GM12878 (cell line): ENCODE measurements around the gene DCBLD2. TPM values are rescaled to one million over a fixed set of nuclear protein-coding genes. Genes with fewer than 3 reads are reported as not detected.

ENCODE experiments used
- ATAC-seq: fragments of 200-7000 bp; cut with Tn5 transposase; 3 replicates; pipeline ENCODE4 v1.9.1; 2020; ENCODE audit warnings: mild to moderate bottlenecking, moderate library complexity
- BruUV-seq: library from RNA; stranded (reverse); fragments of 400-500 nt; replicated peaks from 2 replicates; lab custom pipeline; 2021; lab: Mats Ljungman, UMichigan
- CTCF ChIA-PET: fragments of 300-600 bp; sonication (Branson Sonifier 250); formaldehyde crosslinking; extraction: SDS; loops from one replicate; lab custom pipeline; 2021; ENCODE audit warnings: inconsistent platforms; lab: Yijun Ruan, JAX
- POLR2A ChIA-PET: fragments of 350-600 bp; formaldehyde crosslinking; extraction: SDS; loops from one replicate; lab custom pipeline; 2021; ENCODE audit warnings: inconsistent platforms; lab: Charles Lee
- RAD21 ChIA-PET: fragments of 300-600 bp; sonication (Branson Sonifier 250); formaldehyde crosslinking; loops from one replicate; lab custom pipeline; 2023; ENCODE audit warnings: antibody characterized with exemption; ENCODE audit not compliant: unreplicated experiment; lab: Charles Lee
- SMC1A ChIA-PET: fragments of 300-600 bp; sonication (Branson Sonifier 250); formaldehyde crosslinking; loops from one replicate; lab custom pipeline; 2023; ENCODE audit not compliant: unreplicated experiment, uncharacterized antibody; lab: Charles Lee
- DNase-seq: peaks from one replicate; pipeline ENCODE4 v3.0.0-alpha.2; 2011; ENCODE audit warnings: low read depth, low spot score
- FAIRE-seq: peaks from 3 replicates; lab custom pipeline; 2011; peaks lifted over from hg19 to GRCh38; lab: Jason Lieb, UNC
- H2AFZ ChIP-seq: 2 replicates; pipeline ENCODE4 v1.6.0; 2011; ENCODE audit warnings: low read depth, low read length, control low read depth; ENCODE audit not compliant: control insufficient read depth
- H3K27ac ChIP-seq: 2 replicates; pipeline ENCODE4 v1.5.1; 2011; ENCODE audit warnings: control low read depth; ENCODE audit not compliant: control insufficient read depth, insufficient read depth
- H3K27me3 ChIP-seq, 2 experiments: replicated peaks in 1 of 2; 2 replicates each; pipeline versions ENCODE4 v1.6.0 to v1.6.1; 2011; ENCODE audit warnings: low read length in 1 of 2; ENCODE audit not compliant: control insufficient read depth in 2 of 2, insufficient read depth in 2 of 2
- H3K36me3 ChIP-seq, 2 experiments: 2 replicates each; pipeline ENCODE4 v1.5.1; 2011; ENCODE audit warnings: low read length in 1 of 2; ENCODE audit not compliant: control insufficient read depth in 2 of 2, insufficient read depth in 2 of 2
- H3K4me1 ChIP-seq: 2 replicates; pipeline ENCODE4 v1.6.1; 2011; ENCODE audit warnings: mild to moderate bottlenecking, low read length, moderate library complexity, mixed read lengths; ENCODE audit not compliant: control insufficient read depth, insufficient read depth
- H3K4me2 ChIP-seq: 2 replicates; pipeline ENCODE4 v1.6.0; 2011; ENCODE audit warnings: control low read depth; ENCODE audit not compliant: control insufficient read depth, insufficient read depth
- H3K4me3 ChIP-seq: fragments of 200-600 bp; sonication (generic); 2 replicates; pipeline ENCODE4 v1.5.1; 2016
- H3K79me2 ChIP-seq: 2 replicates; pipeline ENCODE4 v1.6.0; 2011; ENCODE audit warnings: low read length; ENCODE audit not compliant: control insufficient read depth, insufficient read depth
- H3K9ac ChIP-seq: 2 replicates; pipeline ENCODE4 v1.8.0; 2011; ENCODE audit warnings: low read length, control low read depth, mixed read lengths; ENCODE audit not compliant: control insufficient read depth, insufficient read depth
- H3K9me3 ChIP-seq: replicated peaks from 3 replicates; pipeline ENCODE4 v1.5.1; 2011; ENCODE audit warnings: mild to moderate bottlenecking, low read length; ENCODE audit not compliant: control insufficient read depth, insufficient read depth
- H4K20me1 ChIP-seq: 2 replicates; pipeline ENCODE4 v1.6.0; 2011; ENCODE audit not compliant: control insufficient read depth, insufficient read depth
- RAD21 ChIP-seq: IDR thresholded peaks from 2 replicates; pipeline ENCODE4 v1.6.1; 2011; ENCODE audit warnings: mild to moderate bottlenecking, low read depth, low read length, moderate library complexity; ENCODE audit not compliant: insufficient read depth
- TARDBP ChIP-seq: IDR thresholded peaks from 2 replicates; pipeline ENCODE4 v1.6.1; 2016; ENCODE audit warnings: borderline replicate concordance
- TBL1XR1 ChIP-seq: IDR thresholded peaks from 2 replicates; pipeline ENCODE4 v1.6.1; 2012; ENCODE audit warnings: low read depth, low read length, improper control_type of control experiment
- YBX1 ChIP-seq: fragments of 450-650 bp; IDR thresholded peaks from 2 replicates; pipeline ENCODE4 v1.6.1; 2016; ENCODE audit warnings: antibody characterized with exemption
- ZNF217 ChIP-seq: fragments of 450-650 bp; IDR thresholded peaks from 2 replicates; pipeline ENCODE4 v1.6.1; 2017; ENCODE audit warnings: antibody characterized with exemption, mild to moderate bottlenecking
- ZSCAN29 ChIP-seq: fragments of 450-650 bp; IDR thresholded peaks from 2 replicates; pipeline ENCODE4 v1.6.1; 2017; ENCODE audit warnings: mild to moderate bottlenecking, moderate library complexity
- WGBS: methylation state at CpG from one replicate; pipeline ENCODE4 v1.1.6; 2016; ENCODE audit warnings: low lambda C conversion rate; ENCODE audit not compliant: insufficient replicate concordance, insufficient coverage; ENCODE audit errors: missing lambda C conversion rate; 5-methylcytosine and 5-hydroxymethylcytosine counted together
- in situ Hi-C: fragments of 300-500 bp; cut with MboI; formaldehyde crosslinking; loops from 9 replicates; pipeline ENCODE4 v1.14.3; 2018; ENCODE audit warnings: mixed read lengths
- intact Hi-C: fragments of 100-400 bp; cut with micrococcal nuclease; formaldehyde crosslinking; loops from one replicate; pipeline ENCODE4 v1.14.2; 2022; ENCODE audit not compliant: unreplicated experiment
- polyA plus RNA-seq, 11 experiments: library from polyadenylated mRNA; depleted of rRNA in 4 of 11; unstranded in 6 of 11; stranded (reverse) in 5 of 11; fragments of >200 nt; fragmentation: Nextera tagmentation in 4 of 11; fragmentation: Illumina TruSeq in 1 of 11; extraction: Ambion mirVana in 4 of 11; extraction: Trizol in 1 of 11; gene quantifications; 1 replicate in 1 of 11; 2 replicates in 10 of 11; pipeline versions ENCODE4 v1.2.1 to v1.2.3, GENCODE V29; 2011 to 2016; ENCODE audit warnings: inconsistent platforms in 2 of 11, missing spikeins in 2 of 11, low read depth in 1 of 11
- total RNA-seq, 4 experiments: library from RNA; depleted of rRNA in 3 of 4; stranded (reverse); fragments of >200 nt in 3 of 4; fragmentation: Illumina TruSeq in 1 of 4; extraction: Trizol in 1 of 4; gene quantifications; 2 replicates each; pipeline versions ENCODE4 v1.2.1 to v1.2.3, GENCODE V29; 2013 to 2021
- TF ChIP-seq, protein P1 (sequence below): fragments of 150-350 bp; IDR thresholded peaks from 2 replicates; pipeline ENCODE4 v1.6.1; 2016; ENCODE audit warnings: low read depth, low read length
- TF ChIP-seq, protein P2 (sequence below): IDR thresholded peaks from 2 replicates; pipeline ENCODE4 v1.6.1; 2012; ENCODE audit warnings: low read depth, low read length, improper control_type of control experiment

The DCBLD2 gene
- total and polyA plus RNA-seq, 10 of the 15 experiments (the other 5 are each of a cell fraction or from before 2014, with no cell fraction given) = 1.6 to 5.9 (median 4.7) TPM

- no peaks in the 10 kb centered on the region for H3K4me1 ChIP-seq
- ChIA-PET POLR2A (no interaction called here), CTCF (interaction anchor here (1.5 kb wide), 1 partner anchor 12 kb away, joined by 5 read pairs; no protein-coding TSS in a partner anchor), RAD21 (no interaction called here)
- no peak for DNase-seq
- H3K27me3 ChIP-seq = no peaks in the 10 kb centered on the region
- no peak overlapping the region for H3K4me3 ChIP-seq
- H2AFZ ChIP-seq = no peak overlapping the region
- in situ Hi-C loops = no loop called here
- H3K9ac ChIP-seq = no peak overlapping the region
- FAIRE-seq = no peak
- 95% methylated on average over 1 of the region's 1 CpG for WGBS
- no peak overlapping the region for H3K27ac ChIP-seq
- no peaks in the 10 kb centered on the region for H3K36me3 ChIP-seq
- TF ChIP-seq, protein P1, sequence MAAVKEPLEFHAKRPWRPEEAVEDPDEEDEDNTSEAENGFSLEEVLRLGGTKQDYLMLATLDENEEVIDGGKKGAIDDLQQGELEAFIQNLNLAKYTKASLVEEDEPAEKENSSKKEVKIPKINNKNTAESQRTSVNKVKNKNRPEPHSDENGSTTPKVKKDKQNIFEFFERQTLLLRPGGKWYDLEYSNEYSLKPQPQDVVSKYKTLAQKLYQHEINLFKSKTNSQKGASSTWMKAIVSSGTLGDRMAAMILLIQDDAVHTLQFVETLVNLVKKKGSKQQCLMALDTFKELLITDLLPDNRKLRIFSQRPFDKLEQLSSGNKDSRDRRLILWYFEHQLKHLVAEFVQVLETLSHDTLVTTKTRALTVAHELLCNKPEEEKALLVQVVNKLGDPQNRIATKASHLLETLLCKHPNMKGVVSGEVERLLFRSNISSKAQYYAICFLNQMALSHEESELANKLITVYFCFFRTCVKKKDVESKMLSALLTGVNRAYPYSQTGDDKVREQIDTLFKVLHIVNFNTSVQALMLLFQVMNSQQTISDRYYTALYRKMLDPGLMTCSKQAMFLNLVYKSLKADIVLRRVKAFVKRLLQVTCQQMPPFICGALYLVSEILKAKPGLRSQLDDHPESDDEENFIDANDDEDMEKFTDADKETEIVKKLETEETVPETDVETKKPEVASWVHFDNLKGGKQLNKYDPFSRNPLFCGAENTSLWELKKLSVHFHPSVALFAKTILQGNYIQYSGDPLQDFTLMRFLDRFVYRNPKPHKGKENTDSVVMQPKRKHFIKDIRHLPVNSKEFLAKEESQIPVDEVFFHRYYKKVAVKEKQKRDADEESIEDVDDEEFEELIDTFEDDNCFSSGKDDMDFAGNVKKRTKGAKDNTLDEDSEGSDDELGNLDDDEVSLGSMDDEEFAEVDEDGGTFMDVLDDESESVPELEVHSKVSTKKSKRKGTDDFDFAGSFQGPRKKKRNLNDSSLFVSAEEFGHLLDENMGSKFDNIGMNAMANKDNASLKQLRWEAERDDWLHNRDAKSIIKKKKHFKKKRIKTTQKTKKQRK = no peak
- TF ChIP-seq TBL1XR1 (no peak), TARDBP (no peak), ZNF217 (no peak), YBX1 (no peak), RAD21 (no peak), ZSCAN29 (no peak)
- TF ChIP-seq, protein P2, sequence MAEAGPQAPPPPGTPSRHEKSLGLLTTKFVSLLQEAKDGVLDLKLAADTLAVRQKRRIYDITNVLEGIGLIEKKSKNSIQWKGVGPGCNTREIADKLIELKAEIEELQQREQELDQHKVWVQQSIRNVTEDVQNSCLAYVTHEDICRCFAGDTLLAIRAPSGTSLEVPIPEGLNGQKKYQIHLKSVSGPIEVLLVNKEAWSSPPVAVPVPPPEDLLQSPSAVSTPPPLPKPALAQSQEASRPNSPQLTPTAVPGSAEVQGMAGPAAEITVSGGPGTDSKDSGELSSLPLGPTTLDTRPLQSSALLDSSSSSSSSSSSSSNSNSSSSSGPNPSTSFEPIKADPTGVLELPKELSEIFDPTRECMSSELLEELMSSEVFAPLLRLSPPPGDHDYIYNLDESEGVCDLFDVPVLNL = no peak
- TF ChIP-seq, all 136 proteins: peak for 0
- BruUV-seq = no TSS peak
- no peaks in the 10 kb centered on the region for H3K9me3 ChIP-seq
- H3K4me2 ChIP-seq = no peak overlapping the region
- no peaks in the 10 kb centered on the region for H3K79me2 ChIP-seq
- ATAC-seq = no peak
- H4K20me1 ChIP-seq = no peaks in the 10 kb centered on the region
- SMC1A ChIA-PET = no interaction called here
- intact Hi-C loops = loop anchor here (5.0 to 10.0 kb wide), 2 partner anchors 73 to 675 kb away; partner anchors contain the start of gene DCBLD2
Measured at GRCh38 chr3:98829246-98829832, 72.2 kb downstream of the DCBLD2 start.
